HS-27A (cell line): ENCODE measurements around the gene IGFN1.

Source experiments
- DNase-seq: peaks from one replicate; pipeline ENCODE4 v3.0.0-alpha.2; 2012; ENCODE audit warnings: low read depth, missing footprints

IGFN1 gene

GRCh38 chr1:201266774-201267173 lies 76.2 kb downstream of the IGFN1 start:
- DNase-seq: peak; percentile 71

- peak; percentile 68 for DNase-seq
Observed at GRCh38 chr1:201267481-201268229, 77.0 kb downstream of the IGFN1 start.

GRCh38 chr1:201268604-201269151 lies 78.1 kb downstream of the IGFN1 start:
- peak; percentile 77 for DNase-seq

GRCh38 chr1:201269281-201269680 lies 78.7 kb downstream of the IGFN1 start:
- no peak for DNase-seq

- no peak for DNase-seq
Observed at GRCh38 chr1:201269900-201270410, 79.3 kb downstream of the IGFN1 start.

GRCh38 chr1:201270616-201271390 lies 80.2 kb downstream of the IGFN1 start:
- DNase-seq: no peak

GRCh38 chr1:201272799-201273198 lies 82.2 kb downstream of the IGFN1 start:
- DNase-seq: no peak

GRCh38 chr1:201274616-201275252 lies 84.1 kb downstream of the IGFN1 start:
- no peak for DNase-seq

GRCh38 chr1:201275253-201275666 lies 84.6 kb downstream of the IGFN1 start:
- DNase-seq: peak; percentile 93

- DNase-seq: no peak
Observed at GRCh38 chr1:201276891-201277290, 86.3 kb downstream of the IGFN1 start.

GRCh38 chr1:201277441-201277840 lies 86.8 kb downstream of the IGFN1 start:
- DNase-seq: no peak
